GM19240 (cell line): ENCODE data around the gene KIF15.
"Not testable (repeated sequence)": the region's sequence is repeated elsewhere in the genome, so short reads cannot be mapped to it uniquely, and the experiment has no call there.

ENCODE experiments used
- DNase-seq: peaks from one replicate; pipeline ENCODE4 v3.0.0; 2011; ENCODE audit warnings: low spot score; ENCODE audit not compliant: insufficient read length

KIF15 gene

DNA sequence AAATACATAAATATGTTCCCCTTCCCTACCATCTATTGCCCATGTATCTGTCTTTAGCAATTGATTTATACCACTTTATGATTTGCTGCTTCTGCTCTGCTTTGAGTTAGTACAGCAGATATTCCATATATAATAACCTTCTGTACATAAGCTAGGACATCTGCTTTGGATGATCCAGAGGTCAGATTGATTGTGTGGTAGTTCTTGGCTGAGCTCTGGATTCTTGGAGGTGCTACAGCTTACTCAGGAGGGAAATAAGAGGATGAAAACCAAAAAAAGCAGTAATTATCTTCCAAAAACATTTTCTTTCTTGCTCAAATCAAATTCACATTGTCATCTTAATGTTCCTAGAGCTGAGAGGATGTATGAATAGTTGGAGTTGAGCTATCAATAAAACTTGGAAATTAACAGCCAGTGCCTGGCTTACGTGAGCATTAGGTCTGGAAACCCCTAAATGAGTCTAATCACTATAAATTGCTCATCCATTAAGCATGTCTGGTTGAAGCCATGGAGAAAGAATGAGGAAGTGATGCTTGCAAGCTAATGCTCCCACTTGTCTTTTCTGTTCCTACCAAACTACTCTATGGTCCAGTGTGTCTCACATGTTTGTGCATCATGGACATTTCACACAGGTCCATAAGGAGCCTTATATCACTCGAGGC, 63.8 kb downstream of the KIF15 start:
- DNase-seq, result no peak

DNA sequence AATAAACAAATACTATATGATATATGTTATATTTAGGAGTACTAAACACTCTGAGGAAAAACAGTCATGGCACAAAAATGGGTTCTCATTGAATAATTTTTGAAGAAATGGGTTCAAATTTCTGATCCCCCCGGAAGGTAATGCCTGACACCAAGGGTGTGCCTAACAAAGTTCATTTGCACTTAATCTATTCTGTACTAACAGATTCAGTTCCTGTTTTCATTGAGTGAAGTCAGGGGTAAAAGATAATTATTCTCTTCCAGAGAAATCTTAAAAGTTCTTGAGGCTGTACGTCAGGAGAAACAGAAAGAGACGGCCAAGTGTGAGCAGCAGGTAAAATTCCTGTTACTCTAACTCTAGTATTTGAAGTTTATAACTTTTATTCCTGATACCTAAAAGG, 65.6 kb downstream of the KIF15 start:
- DNase-seq, result no peak

DNA sequence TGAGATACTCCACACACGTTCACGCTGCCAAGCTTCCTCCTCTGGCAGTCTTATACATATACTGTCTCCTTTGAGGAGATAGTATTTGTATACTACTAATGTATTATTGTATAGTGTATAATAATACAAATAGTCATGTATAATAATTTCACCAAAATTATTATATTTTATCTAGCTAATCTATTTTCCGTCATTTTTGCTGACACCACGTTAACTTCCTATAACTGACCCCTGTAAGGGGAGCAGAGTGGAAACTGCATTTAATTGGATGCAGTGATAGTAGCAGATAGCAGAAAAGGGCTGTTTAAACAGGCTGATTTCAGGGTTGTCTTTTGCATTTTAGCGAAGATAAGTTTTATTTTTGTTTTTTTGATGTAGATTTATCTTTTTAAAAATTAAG, 69.6 kb downstream of the KIF15 start:
- no peak for DNase-seq

DNA sequence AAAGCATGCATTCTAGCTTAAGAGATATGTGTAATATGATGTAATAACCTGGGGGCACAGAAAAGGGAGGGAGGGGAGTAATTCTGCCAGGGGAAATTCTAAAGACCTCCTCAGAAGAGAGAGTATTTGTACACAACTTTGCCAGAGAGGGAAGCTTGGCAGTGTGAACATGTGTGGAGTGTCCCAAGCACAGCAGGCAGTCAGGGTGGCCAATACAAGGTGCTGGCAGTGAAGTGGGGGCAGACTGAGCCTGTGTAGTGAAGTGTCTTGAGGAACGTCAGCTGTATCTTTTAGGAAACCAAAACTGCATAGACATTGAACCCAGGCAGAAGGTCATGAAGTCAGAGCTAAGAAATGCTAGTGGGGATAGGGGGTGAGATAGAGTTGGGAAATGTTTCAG, 70.4 kb downstream of the KIF15 start:
- no peak for DNase-seq

DNA sequence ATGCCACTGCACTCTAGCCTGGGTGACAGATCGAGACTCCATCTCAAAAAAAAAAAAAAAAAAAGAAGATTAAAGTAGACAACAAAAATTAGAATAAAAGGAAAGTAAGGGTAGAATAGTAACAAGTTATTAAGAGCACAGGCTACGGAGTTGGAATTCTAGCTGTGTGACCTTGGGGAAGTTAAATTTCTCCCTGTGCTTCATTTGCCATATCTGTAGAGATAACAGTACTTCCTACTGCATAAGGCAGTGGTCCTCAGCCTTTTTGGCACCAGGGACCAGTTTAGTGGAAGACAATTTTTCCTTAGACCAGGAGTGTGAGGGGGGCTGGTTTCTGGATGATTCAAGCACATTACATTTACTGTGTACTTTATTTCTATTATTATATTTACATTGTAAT, 71.4 kb downstream of the KIF15 start:
- no peak for DNase-seq

DNA sequence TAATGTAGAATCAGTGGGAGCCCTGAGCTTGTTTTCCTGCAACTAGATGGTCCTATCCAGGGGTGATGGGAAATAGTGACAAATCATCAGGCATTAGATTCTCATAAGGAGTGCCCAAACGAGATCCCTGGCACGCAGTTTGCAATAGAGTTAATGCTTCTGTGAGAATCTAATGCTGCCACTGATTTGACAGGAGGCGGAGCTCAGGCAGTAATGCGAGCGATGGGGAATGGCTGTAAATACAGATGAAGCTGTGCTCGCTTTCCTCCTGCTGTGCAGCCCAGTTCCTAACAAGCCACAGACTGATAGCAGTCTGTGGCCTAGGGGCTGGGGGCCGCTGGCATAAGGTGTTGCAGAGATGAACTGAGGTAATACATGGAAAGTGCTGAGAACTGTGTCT, 71.8 kb downstream of the KIF15 start:
- DNase-seq, result no peak

DNA sequence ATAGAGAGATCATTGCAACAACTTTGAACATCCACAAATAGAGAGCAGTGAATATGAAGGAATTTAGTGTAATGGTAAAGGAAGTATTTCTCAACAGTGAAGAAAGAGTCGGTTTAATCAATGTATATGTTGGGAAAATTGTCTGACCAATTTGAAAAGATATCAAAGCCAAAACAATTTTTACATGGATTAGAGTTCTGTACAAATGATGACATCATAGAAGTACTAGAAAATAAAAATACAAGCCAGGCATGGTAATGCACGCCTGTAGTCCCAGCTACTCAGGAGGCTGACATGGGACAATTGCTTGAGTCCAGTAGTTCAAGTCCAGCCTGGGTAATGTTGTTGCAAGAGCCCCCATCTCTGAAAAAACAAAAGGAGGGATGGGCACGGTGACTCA, 74.1 kb downstream of the KIF15 start:
- no peak for DNase-seq

DNA sequence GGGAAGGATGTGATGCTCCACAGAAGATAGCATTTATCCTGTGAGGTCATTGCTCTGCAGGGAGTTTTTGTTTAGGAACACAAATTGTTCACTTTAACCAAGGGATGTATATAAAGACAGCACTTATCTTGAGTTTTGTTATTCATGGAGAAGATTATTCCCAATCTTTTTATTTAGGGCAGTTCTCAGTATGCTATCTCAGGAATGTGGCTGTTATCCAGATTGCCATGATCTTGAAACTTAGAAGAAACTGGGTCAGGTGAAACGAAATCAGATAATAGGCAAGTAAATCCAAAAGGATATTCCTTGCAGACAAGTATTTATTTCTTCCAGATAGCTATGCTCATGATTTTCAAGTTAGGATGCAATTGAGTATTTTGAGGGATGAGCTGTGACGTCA, 80.8 kb downstream of the KIF15 start:
- no peak for DNase-seq

DNA sequence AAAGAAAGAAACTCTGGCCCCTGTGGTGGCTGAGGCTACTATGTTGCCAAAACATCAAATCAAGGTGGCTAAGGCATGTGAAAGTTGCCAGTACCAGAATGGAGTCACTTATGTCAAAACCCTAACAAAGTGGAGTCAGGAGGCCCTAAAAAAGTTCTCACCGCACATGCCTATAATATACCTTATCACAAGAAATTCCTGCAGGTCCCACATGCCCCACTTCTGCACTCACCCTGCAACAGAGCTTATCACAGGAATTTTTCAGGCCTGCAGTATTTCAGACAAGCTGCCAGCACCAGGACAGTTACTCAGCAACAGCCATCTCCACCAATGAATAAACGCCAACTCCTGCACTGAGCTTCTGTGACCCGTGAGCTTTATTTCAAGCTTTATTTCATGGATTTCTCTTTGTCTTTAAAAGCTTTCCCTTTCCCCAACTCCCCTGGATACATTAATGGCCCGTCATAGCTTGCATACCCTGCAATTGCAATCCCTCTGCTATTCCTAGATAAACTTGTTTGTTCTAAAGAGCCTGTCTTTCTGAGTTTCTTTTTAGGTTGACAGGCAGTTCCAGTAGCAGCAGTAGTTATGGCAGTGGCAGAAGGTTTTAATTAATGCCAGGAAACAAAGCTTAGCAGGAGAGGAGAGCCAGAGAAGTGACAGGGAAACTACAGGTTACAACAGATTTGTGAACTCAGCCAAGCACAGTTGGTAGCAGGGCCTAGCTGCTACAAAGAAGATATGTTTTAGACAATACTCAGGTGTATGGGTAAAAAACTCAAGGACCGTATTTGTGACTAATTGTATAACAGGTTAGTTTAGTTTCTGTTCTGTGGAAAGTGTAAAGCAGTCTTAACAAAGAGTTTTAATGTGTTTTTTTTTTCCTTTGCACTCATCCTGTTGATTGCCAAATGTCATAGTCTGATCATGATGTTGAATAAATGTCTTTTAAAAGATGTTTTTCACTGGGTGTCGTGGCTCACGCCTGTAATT, 84.2 kb downstream of the KIF15 start:
- DNase-seq, result no peak

DNA sequence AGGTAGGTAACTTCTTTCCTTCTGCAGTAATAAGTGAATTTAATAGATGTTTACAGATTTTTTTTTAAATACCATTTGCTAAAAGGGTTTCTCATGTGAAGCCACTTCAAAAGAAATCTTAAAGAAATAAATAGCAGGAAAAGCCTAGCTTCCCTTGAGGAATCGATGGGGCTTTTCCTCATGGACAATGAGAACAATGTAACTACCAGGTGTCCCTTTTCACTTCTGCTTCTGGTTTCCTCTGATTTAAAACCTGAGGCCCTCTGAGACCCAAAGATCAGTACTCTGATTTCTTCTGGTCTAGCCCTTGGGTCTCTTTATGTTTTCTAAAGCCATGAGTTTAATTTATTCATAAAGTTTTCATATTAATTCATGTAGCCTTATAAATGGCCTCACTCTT, 87.0 kb downstream of the KIF15 start:
- no peak for DNase-seq

DNA sequence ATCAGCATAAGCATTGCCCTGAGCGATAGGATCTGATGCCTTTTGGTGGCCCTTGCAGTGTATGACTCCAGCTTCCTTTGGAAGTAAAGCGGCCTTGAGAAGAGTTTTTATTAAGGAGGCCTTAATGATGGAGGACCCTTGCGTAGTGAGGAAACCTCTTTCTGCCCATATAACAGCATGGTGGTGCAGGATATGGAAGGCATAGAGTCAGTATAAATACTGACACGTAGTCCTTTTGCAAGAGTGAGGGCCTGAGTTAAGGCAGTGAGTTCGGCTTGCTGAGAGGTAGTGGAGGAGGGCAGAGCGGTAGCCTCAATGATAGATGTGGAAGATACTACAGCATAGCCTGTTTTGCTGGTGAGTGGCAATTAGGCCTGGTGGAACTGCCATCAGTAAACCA, 95.1 kb downstream of the KIF15 start:
- not testable (repeated sequence) for DNase-seq

DNA sequence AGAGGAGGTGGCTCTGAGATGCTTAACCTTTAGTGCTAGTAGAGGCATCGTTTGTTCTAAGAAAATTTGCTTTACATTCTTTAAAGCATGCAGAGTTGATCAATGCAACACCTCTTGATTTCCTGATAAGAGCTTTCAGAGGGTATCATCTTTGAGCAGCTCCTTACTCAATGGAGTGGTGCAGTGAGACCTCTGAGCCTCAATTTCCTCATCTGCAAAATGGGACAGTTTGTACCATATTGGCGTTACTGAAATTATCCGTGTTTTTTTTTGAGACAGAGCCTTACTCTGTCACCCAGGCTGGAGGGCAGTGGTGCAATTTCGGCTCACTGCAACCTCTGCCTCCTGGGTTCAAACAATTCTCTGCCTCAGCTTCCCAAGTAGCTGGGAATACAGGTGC, 98.5 kb downstream of the KIF15 start:
- DNase-seq, result no peak

DNA sequence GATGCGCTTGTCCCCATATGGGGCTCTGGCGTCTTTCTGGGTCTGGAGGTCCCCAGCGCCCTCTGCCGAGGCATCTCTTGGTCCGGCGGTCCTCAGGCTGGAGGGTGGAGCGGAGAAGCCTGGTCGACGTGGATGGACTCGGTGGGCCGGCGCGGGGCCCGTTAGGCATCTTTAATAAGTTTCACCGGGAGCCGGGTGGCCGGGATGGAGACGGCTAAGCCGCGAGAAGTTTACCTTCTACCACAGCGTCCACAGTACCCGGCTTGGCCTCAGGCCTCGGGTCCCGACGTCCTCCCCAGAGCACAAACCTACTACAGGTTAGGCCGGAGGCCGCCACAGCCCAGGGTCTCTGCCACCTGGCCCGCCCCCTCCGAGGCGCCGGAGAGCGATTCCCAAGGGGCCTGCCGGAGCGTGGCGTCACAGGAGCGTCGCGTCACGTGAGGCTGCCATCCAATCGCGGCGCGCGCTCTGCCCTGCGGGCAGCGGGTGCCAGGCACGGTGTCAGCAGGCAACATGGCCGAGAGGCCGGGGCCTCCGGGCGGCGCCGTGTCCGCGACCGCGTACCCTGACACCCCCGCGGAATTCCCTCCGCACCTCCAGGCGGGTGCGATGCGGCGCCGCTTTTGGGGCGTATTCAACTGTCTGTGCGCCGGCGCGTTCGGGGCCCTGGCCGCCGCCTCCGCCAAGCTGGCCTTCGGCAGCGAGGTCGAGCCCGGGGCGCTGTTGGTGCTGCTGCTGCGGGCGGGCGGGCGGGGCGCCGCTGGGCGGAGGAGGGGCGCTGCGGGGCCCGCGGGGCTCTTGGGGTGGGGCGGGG, 100.0 kb downstream of the KIF15 start, which contains the start of gene TMEM42:
TMEM42 (plus strand) TSS at position 501 of the 814 bp plus-strand sequence; CDS start at position 514, 13 bp downstream.
- peak; percentile 91 for DNase-seq

DNA sequence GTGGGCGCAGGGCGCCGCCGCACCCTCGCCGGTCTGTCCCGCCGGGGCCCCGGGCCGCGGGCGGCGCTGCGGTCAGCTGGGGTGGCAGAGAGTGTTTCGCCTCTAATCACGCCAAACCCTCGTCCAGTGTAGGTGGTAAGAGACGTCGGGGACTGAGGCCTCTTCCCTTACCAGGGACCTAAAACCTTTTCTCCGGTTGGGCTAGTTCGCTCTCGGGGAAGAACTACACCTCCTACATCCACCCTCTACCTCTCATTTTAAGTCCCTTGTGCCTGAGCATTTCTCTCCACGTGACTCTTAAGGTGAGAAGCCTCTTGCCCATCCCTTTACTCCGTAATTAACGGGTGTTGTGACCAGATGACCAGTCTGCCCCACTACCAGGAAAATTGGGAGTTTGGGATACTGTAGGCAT, 100.6 kb downstream of the KIF15 start:
- peak; percentile 7 for DNase-seq

DNA sequence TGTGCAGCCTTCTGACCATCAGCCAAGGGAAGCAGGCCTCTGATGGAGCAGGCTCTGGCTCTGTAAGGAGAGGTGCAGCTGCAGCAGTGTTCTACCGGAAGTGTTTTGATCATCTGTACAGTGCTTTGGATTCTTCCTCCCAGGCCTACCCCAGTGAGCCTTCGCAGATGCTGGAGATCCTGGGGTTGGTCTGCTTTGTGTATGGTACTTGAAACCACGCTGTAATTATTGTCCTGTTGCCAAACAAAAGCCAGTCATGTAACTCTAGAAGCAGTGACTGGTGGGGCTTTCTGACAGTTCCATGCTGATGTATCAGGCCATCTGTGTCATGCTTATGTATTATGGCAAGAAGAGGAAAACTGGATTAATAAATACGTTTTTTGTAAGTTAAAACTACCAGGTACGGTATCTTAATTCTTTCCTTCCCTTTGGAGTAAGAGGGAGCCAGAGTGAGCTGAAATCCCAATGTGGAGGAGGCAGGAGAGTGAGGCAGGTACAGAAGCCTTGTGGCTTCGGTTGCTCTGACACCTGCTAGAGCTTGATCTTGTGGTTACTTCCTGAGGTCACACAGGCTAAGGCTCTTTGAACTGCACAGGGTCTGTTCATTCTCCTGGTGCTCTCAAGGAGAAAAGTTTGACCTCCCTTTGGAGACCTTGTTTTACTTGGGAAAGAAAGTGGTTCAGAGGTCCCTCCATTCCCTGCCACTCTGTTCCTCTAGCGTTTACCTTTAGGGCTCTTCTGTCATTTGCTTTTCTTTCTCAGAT, 103.9 kb downstream of the KIF15 start:
- DNase-seq, result no peak

DNA sequence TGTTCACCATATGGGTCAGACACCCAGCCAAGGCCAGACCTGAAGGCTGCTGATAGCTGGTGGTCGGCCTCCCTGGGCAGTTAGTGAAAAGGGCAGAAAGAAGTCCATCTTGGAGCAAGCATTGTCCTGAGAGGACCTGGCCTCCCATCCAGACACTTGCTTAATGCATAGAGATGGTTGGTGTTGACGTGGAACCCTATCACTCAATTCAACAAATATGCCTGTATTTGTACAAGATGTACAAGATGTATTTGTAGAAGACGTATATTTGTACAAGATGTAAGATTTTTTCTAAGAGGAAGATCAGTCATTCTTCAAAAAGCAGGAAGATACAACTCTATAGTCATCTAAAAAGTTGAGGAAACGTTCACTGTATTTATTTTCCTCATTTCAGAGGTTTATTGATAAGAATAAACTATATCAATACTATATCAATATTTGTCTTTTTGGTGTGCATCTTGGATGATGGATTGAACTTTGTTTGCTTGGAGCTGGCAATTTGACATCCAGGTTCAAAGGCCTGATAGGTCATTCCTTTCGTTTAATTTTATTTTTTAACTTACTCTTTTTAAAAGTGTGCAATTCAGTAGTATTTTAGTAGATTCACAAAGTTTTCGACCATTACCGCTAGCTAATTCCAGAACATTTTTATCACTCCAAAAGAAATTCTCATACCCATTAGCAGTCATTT, 106.0 kb downstream of the KIF15 start:
- no peak for DNase-seq

DNA sequence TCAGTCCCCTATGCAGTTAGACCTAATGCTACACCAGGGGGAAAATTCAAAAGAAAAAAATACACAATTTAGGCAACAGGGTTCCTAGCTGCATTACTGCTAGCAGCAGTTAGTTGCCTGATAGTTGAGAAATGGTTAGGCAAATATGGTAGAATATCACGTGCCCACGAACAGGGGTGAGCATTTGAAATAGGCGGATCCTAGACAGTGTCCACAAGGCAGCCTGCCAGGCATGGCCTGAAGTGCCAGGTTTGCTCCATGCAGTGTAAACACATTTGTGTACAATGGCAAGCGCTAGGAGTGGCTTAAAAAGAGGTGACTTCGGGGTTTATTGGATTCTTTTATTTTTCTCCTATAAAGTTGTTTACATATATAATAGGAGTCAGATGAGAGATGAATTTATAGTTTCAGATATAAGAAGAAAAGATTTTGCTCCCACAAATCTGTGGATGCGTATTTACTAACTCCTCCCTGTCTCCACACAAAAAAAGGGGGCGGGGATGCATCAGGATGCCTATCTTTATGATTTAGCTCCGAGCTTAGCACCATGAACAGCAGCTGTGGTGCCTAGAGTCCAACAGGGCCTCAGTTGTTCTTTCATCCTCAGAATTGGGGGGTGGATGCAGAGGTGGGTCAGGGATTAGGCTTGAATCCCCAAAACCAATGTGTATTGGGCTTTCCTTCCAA, 108.9 kb downstream of the KIF15 start:
- no peak for DNase-seq

DNA sequence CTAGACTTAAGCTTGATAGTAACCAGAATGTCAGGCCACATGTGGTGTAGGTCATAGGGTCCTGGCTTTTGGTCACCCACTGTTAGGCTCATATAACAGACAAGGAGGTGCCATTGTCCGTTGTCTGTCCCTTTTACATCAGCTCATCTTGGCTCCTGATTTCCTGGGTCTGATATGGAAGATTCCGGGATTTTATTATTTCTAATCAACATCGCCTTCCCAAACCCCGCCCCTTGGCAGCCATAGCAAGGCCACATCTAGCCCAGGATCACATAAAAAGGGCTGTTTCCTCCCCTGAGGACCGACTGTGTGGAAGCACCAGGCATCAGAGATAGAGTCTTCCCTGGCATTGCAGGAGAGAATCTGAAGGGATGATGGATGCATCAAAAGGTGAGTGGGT, 112.7 kb downstream of the KIF15 start, which contains the start of gene TGM4:
TGM4 (plus strand) TSS at position 301 of the 400 bp plus-strand sequence; CDS start at position 372, 71 bp downstream.
- DNase-seq, result no peak

DNA sequence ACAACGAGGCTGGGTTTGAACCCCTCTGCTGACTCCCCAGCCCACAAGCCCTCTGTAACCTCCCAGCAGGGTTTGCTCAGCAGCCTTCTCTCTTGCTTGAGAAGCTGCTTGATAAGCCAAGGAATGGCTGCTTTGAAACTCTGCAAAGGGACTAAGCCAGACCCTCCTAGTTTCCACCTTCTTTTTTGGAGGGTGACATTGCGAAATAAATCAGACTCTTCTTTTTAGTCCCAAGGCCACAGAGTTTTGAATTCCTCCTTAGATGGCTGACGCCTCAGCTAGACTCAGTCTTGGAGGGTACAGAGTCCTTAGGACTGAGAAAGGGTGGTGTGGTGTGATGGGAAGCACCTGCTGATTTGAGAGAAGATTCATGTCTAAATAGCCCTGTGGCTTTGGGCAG, 114.0 kb downstream of the KIF15 start:
- DNase-seq, result no peak

DNA sequence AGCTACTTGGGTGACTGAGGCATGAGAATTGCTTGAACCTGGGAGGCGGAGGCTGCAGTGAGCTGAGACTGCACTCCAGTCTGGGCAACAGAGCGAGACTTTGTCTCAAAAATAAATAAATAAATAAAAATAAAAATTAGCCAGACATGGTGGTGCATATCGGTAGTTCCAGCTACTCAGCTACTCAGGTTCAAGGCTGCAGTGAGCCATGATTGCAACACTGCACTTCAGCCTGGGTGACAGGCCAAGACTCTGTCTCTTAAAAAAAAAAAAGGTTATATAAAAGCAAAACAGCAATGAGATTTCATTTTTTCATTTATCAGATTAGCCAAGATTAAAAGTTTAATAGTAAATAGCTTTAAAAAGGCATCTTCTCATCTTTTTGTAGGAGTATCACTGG, 115.7 kb downstream of the KIF15 start:
- no peak for DNase-seq
